ENCODE measurements around the gene GSK3B. TPM values are rescaled to one million over a fixed set of nuclear protein-coding genes. Genes with fewer than 3 reads are reported as not detected.

The GSK3B gene
- polyA plus RNA-seq, 3 donors = 16.2 to 20.6 (median 20.5) TPM

DNA sequence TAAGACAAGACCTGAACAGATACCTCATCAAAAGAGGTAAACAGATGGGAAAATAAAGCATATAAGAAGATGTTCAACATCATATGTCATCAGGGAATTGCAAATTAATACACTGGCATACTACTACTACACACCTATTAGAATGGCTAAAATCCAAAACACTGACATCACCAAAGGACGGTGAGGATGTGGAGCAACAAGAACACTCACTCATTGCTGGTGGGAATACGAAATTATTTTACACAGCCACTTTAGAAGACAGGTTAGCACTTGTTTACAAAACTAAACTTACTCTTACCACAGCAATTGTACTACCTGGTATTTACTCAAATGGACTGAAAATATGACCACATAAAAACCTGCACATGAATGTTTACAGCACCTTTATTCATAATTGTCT is 119.6 kb downstream of the GSK3B start:
- Histone ChIP-seq H3K36me3 (replicated peaks in 1 of 2; ENCODE audit: control insufficient read depth in 1 of 2, insufficient read depth in 2 of 2, low read length in 2 of 2) (peaks cover 0 to 11% of the 10 kb centered on the region in 2 donors), H3K4me1 (ENCODE audit: control insufficient read depth in 1 of 2, insufficient read depth in 2 of 2, low read length in 2 of 2) (no peaks in the 10 kb centered on the region), H3K4me2 (replicated peaks; ENCODE audit: extremely low read depth, low read length, poor library complexity, severe bottlenecking) (no peak overlapping the region), H3K27me3 (ENCODE audit: control insufficient read depth in 2 of 2, insufficient read depth in 2 of 2, low read length in 2 of 2) (no peaks in the 10 kb centered on the region), H2AFZ (ENCODE audit: insufficient read depth, low read depth, low read length, poor library complexity, severe bottlenecking) (no peak overlapping the region), H3K4me3 (replicated peaks in 1 of 3; ENCODE audit: low read depth in 2 of 3, low read length in 3 of 3) (no peak overlapping the region), H3K27ac (ENCODE audit: low read depth in 1 of 2, low read length in 2 of 2) (no peak overlapping the region), H3K9me3 (replicated peaks in 1 of 2; ENCODE audit: control insufficient read depth in 1 of 2, insufficient read depth in 1 of 2, low read length in 2 of 2) (peaks cover 0 to 4% of the 10 kb centered on the region in 2 donors), H3K79me2 (ENCODE audit: insufficient read depth, low read length) (peaks cover 79% of the 10 kb centered on the region), H4K20me1 (ENCODE audit: insufficient read depth, low read length) (peaks cover 80% of the 10 kb centered on the region), H3K9ac (ENCODE audit: insufficient read depth, low read length, poor library complexity, severe bottlenecking) (no peak overlapping the region)
- TF ChIP-seq CTCF (IDR thresholded peaks at IDR 0.05) = no peak
- Mint-ChIP-seq H3K27me3 (ENCODE audit: low read depth in 3 of 3) (no peaks in the 10 kb centered on the region), H3K4me3 (no peak overlapping the region), H3K27ac (no peak overlapping the region), H3K36me3 (peaks cover 14 to 18% of the 10 kb centered on the region in 2 donors), H3K9me3 (peaks cover 0 to 3% (median 0%) of the 10 kb centered on the region in 7 donors), H3K4me1 (no peaks in the 10 kb centered on the region)
- DNase-seq = no peak
- intact Hi-C loops (cut with micrococcal nuclease) = no loop called here
- WGBS (ENCODE audit: insufficient coverage) = 100% methylated on average over 2 of the region's 2 CpGs

- no peaks in the 10 kb centered on the region for H3K4me1 Mint-ChIP-seq
- H3K4me3 Mint-ChIP-seq = no peak overlapping the region
- Histone ChIP-seq H3K4me3 (replicated peaks in 1 of 3; ENCODE audit: low read depth in 2 of 3, low read length in 3 of 3) (no peak overlapping the region), H3K36me3 (replicated peaks in 1 of 2; ENCODE audit: control insufficient read depth in 1 of 2, insufficient read depth in 2 of 2, low read length in 2 of 2) (peaks cover 0 to 1% of the 10 kb centered on the region in 2 donors), H3K27ac (ENCODE audit: low read depth in 1 of 2, low read length in 2 of 2) (no peak overlapping the region), H3K9ac (ENCODE audit: insufficient read depth, low read length, poor library complexity, severe bottlenecking) (no peak overlapping the region), H3K79me2 (ENCODE audit: insufficient read depth, low read length) (peaks cover 87% of the 10 kb centered on the region), H2AFZ (ENCODE audit: insufficient read depth, low read depth, low read length, poor library complexity, severe bottlenecking) (no peak overlapping the region), H3K4me1 (ENCODE audit: control insufficient read depth in 1 of 2, insufficient read depth in 2 of 2, low read length in 2 of 2) (no peaks in the 10 kb centered on the region), H4K20me1 (ENCODE audit: insufficient read depth, low read length) (peaks cover 80% of the 10 kb centered on the region), H3K9me3 (replicated peaks in 1 of 2; ENCODE audit: control insufficient read depth in 1 of 2, insufficient read depth in 1 of 2, low read length in 2 of 2) (peaks cover 0 to 4% of the 10 kb centered on the region in 2 donors), H3K27me3 (ENCODE audit: control insufficient read depth in 2 of 2, insufficient read depth in 2 of 2, low read length in 2 of 2) (no peaks in the 10 kb centered on the region), H3K4me2 (replicated peaks; ENCODE audit: extremely low read depth, low read length, poor library complexity, severe bottlenecking) (no peak overlapping the region)
- 95% methylated on average over 4 of the region's 7 CpGs for WGBS (ENCODE audit: insufficient coverage)
- H3K36me3 Mint-ChIP-seq = peaks cover 5% of the 10 kb centered on the region in 2 donors
- DNase-seq = no peak
- peaks cover 0 to 3% (median 2%) of the 10 kb centered on the region in 7 donors for H3K9me3 Mint-ChIP-seq
- H3K27me3 Mint-ChIP-seq (ENCODE audit: low read depth in 3 of 3) = no peaks in the 10 kb centered on the region
- intact Hi-C loops (cut with micrococcal nuclease) = no loop called here
- H3K27ac Mint-ChIP-seq = no peak overlapping the region
- no peak for TF ChIP-seq CTCF (IDR thresholded peaks at IDR 0.05)
Measured at GRCh38 chr3:119973018-119973646, 121.1 kb downstream of the GSK3B start.

Measured in CD14-positive monocyte (primary cell).